ENCODE measurements around the gene E4F1.

The E4F1 gene

GRCh38 chr16:2278272-2278608 lies 54.8 kb downstream of the E4F1 start:
- DNase-seq, result no peak

GRCh38 chr16:2278956-2279800 lies 55.8 kb downstream of the E4F1 start:
- no peak for DNase-seq

- no peak for DNase-seq
Observed at GRCh38 chr16:2280461-2280860, 57.1 kb downstream of the E4F1 start.

- DNase-seq, result no peak
Observed at GRCh38 chr16:2280981-2281542, 57.7 kb downstream of the E4F1 start.

- DNase-seq, result no peak
Observed at GRCh38 chr16:2282262-2282661, 58.9 kb downstream of the E4F1 start.

GRCh38 chr16:2282866-2283555 lies 59.6 kb downstream of the E4F1 start:
- DNase-seq, result no peak

- DNase-seq, result no peak
Observed at GRCh38 chr16:2284001-2284770, 60.8 kb downstream of the E4F1 start.

GRCh38 chr16:2284797-2285576 lies 61.6 kb downstream of the E4F1 start:
- no peak for DNase-seq
